AG04450 (cell line): ENCODE measurements around the gene MMAB. TPM values are rescaled to one million over a fixed set of nuclear protein-coding genes. Genes with fewer than 3 reads are reported as not detected.

Source experiments
- CTCF ChIA-PET: fragments of 300-600, 350-600 bp; formaldehyde crosslinking; extraction: SDS; loops from one replicate; lab custom pipeline; 2022; ENCODE audit warnings: antibody characterized with exemption, inconsistent platforms; lab: Charles Lee
- POLR2A ChIA-PET: fragments of 350-600 bp; formaldehyde crosslinking; extraction: SDS; loops from one replicate; lab custom pipeline; 2021; ENCODE audit warnings: antibody characterized with exemption, inconsistent platforms; lab: Yijun Ruan, JAX
- DNase-seq: peaks from one replicate; pipeline ENCODE4 v3.0.0-alpha.2; 2011; ENCODE audit warnings: low read depth, low spot score
- H3K27ac ChIP-seq: one replicate; pipeline ENCODE4 v1.5.1; 2012; ENCODE audit warnings: low read depth, low read length, control low read depth
- H3K27me3 ChIP-seq: one replicate; pipeline ENCODE4 v1.6.0; 2012; ENCODE audit warnings: low read length; ENCODE audit not compliant: control insufficient read depth, insufficient read depth
- H3K4me3 ChIP-seq: 2 replicates; pipeline ENCODE4 v1.5.1; 2011; ENCODE audit warnings: mild to moderate bottlenecking, low read depth, low read length, control low read depth
- H3K9me3 ChIP-seq: 2 replicates; pipeline ENCODE4 v1.5.1; 2012; ENCODE audit warnings: low read length; ENCODE audit not compliant: control insufficient read depth, insufficient read depth
- polyA plus RNA-seq: library from polyadenylated mRNA; depleted of rRNA; stranded (reverse); fragments of >200 nt; gene quantifications from 2 replicates; pipeline ENCODE4 v1.2.3, GENCODE V29; 2011
- TF ChIP-seq, protein P1 (sequence below): IDR thresholded peaks from 2 replicates; pipeline ENCODE4 v1.5.1; 2011; ENCODE audit warnings: low read depth, low read length, control low read depth, inconsistent platforms

Gene MMAB
- polyA plus RNA-seq, 1 experiment: 13.0 TPM

- no peak overlapping the region for H3K4me3 ChIP-seq
- H3K27me3 ChIP-seq: no peaks in the 10 kb centered on the region
- CTCF ChIA-PET: interaction anchor here (0.6 to 4.3 kb wide), 22 partner anchors 9 to 267 kb away, joined by 3 to 92 read pairs (median 5); partner anchors contain the start of genes FAM222A, KCTD10, MMAB and MVK
- H3K27ac ChIP-seq: peak overlapping the region; percentile 94
- no peak for DNase-seq
- TF ChIP-seq, protein P1, sequence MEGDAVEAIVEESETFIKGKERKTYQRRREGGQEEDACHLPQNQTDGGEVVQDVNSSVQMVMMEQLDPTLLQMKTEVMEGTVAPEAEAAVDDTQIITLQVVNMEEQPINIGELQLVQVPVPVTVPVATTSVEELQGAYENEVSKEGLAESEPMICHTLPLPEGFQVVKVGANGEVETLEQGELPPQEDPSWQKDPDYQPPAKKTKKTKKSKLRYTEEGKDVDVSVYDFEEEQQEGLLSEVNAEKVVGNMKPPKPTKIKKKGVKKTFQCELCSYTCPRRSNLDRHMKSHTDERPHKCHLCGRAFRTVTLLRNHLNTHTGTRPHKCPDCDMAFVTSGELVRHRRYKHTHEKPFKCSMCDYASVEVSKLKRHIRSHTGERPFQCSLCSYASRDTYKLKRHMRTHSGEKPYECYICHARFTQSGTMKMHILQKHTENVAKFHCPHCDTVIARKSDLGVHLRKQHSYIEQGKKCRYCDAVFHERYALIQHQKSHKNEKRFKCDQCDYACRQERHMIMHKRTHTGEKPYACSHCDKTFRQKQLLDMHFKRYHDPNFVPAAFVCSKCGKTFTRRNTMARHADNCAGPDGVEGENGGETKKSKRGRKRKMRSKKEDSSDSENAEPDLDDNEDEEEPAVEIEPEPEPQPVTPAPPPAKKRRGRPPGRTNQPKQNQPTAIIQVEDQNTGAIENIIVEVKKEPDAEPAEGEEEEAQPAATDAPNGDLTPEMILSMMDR: no peak
- H3K9me3 ChIP-seq: no peaks in the 10 kb centered on the region
- POLR2A ChIA-PET: interaction anchor here (1.5 kb wide), 1 partner anchor 56 kb away, joined by 4 read pairs; no protein-coding TSS in a partner anchor
These were observed 53.5 kb downstream of the MMAB start for GRCh38 chr12:109519787-109520186.

DNA sequence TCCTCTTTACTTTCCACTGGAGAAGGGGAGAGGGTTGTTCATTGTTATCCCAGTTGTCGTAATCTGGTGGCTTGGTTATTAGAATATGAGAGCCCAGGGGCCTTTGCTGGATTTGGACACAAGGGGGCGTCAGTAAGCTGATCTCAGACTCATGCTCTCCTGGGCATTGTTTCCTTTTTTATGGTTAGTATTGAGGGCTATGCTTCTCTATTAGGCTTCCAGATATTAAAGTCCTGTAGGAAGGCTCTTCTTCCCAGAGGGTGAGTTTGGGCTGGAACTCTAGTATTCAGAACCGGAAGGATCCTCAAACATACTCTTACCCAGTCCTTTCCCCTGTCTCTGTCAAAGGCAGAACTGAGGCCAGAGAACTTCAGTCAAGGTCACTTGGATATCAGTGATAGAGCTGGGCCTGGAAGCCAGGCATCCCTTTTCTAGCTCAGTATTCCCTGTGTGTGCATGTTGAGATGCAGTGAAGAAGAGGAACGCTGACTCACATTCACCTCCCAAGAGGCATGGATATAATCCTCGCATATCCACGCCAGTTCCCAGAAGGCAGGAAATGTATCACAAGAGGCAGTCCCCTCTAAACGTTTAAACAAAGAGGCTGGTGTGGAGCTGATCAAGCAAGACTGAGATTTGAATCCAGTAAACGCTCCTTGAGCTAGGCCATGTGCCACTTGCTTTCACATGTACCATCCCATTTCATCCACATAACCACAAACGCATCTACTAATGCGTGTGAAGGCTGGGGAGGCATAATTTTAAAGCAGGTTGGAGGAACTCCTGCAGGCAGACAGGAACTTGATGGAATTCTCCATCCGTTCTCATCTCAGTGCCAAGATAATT, 54.3 kb downstream of the MMAB start:
- no peaks in the 10 kb centered on the region for H3K9me3 ChIP-seq
- TF ChIP-seq, protein P1: peak; percentile 93
- peak overlapping the region; percentile 94 for H3K27ac ChIP-seq
- POLR2A ChIA-PET: interaction anchor here (0.6 to 1.5 kb wide), 3 partner anchors 45 to 55 kb away, joined by 3 to 4 read pairs (median 3); no protein-coding TSS in a partner anchor
- CTCF ChIA-PET: interaction anchor here (0.6 to 4.3 kb wide), 32 partner anchors 8 to 326 kb away, joined by 3 to 92 read pairs (median 5); partner anchors contain the start of genes FAM222A, KCTD10, MMAB and MVK
- DNase-seq: peak; percentile 41
- no peaks in the 10 kb centered on the region for H3K27me3 ChIP-seq
- H3K4me3 ChIP-seq: no peak overlapping the region

DNA sequence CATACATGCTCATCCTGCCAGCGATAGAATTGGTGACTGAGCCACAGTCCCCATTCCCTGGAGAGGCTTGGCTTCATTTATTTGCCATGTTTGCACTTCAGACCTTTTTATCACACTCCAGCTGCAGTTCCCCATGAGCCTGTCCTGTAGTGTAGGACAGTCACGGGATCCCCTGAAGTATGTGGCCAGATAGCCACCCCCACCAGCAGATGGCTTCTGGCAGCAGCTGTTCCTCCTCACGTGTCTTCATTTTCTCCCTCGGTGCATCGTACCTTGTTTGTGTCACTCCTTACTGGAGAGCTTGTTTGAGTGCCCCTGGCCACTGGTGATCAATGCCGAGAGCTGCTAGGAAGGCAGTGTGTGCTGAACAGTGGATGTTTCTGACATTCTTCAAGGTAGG, 55.7 kb downstream of the MMAB start:
- Histone ChIP-seq H3K9me3 (no peaks in the 10 kb centered on the region), H3K27me3 (no peaks in the 10 kb centered on the region), H3K27ac (no peak overlapping the region), H3K4me3 (no peak overlapping the region)
- TF ChIP-seq, protein P1: no peak
- ChIA-PET CTCF (interaction anchor here (0.6 to 4.3 kb wide), 11 partner anchors 9 to 327 kb away, joined by 3 to 37 read pairs (median 5); partner anchors contain the start of genes KCTD10, MMAB, MVK and UBE3B), POLR2A (interaction anchor here (0.5 kb wide), 1 partner anchor 35 kb away, joined by 8 read pairs; no protein-coding TSS in a partner anchor)
- DNase-seq: no peak

- no peak for DNase-seq
- no peaks in the 10 kb centered on the region for H3K27me3 ChIP-seq
- no peak overlapping the region for H3K4me3 ChIP-seq
- no peak overlapping the region for H3K27ac ChIP-seq
- POLR2A ChIA-PET: no interaction called here
- TF ChIP-seq, protein P1: no peak
- no peaks in the 10 kb centered on the region for H3K9me3 ChIP-seq
- CTCF ChIA-PET: interaction anchor here (1.3 kb wide), 1 partner anchor 261 kb away, joined by 4 read pairs; no protein-coding TSS in a partner anchor
These were observed 59.3 kb downstream of the MMAB start for GRCh38 chr12:109513977-109514376.

- ChIA-PET POLR2A (no interaction called here), CTCF (interaction anchor here (1.3 kb wide), 1 partner anchor 262 kb away, joined by 4 read pairs; no protein-coding TSS in a partner anchor)
- TF ChIP-seq, protein P1: no peak
- Histone ChIP-seq H3K4me3 (no peak overlapping the region), H3K9me3 (no peaks in the 10 kb centered on the region), H3K27ac (no peak overlapping the region), H3K27me3 (no peaks in the 10 kb centered on the region)
- no peak for DNase-seq
These were observed 60.3 kb downstream of the MMAB start for GRCh38 chr12:109513051-109513450.
